Activated CD4-positive, alpha-beta T cell treated with anti-CD3 and anti-CD28 coated beads, Interleukin-10, Interleukin-2, amounts not matched to agents 100 ng/mL and 50 ng/mL, durations not matched to agents 16 hours and 8 hours (primary cell): ENCODE measurements around the gene POLRMT.
"Not testable (repeated sequence)": the region's sequence is repeated elsewhere in the genome, so short reads cannot be mapped to it uniquely, and the experiment has no call there.

Experiments
- DNase-seq: peaks from one replicate; pipeline ENCODE4 v3.0.0-alpha.2; 2020

The POLRMT gene

GRCh38 chr19:590750-591098 is 42.6 kb downstream of the POLRMT start:
- no peak for DNase-seq

- DNase-seq, result peak; percentile 44
Measured at GRCh38 chr19:590396-590745, 43.0 kb downstream of the POLRMT start.

DNA sequence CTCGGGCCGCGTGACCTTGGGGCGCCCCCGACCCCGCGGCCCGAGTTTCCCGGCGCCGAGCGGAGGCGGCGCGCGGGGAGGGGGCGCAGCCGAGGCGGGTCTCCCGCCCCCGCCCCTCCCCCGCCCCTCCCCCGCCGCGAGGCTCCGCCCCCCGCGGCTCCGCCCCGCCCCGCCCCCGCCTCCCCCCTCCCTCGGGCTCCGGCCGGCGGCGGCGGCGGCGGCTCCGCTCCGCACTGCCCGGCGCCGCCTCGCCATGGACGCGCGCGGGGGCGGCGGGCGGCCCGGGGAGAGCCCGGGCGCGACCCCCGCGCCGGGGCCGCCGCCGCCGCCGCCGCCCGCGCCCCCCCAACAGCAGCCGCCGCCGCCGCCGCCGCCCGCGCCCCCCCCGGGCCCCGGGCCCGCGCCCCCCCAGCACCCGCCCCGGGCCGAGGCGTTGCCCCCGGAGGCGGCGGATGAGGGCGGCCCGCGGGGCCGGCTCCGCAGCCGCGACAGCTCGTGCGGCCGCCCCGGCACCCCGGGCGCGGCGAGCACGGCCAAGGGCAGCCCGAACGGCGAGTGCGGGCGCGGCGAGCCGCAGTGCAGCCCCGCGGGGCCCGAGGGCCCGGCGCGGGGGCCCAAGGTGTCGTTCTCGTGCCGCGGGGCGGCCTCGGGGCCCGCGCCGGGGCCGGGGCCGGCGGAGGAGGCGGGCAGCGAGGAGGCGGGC is 43.5 kb downstream of the POLRMT start, which contains the start of gene HCN2:
Gene HCN2, plus strand, starts transcription at position 189 of the 703 bp plus-strand sequence. Its CDS starts 65 bp downstream, at position 254.
- no peak for DNase-seq

GRCh38 chr19:588741-589692 is 44.3 kb downstream of the POLRMT start:
- DNase-seq, result no peak

DNA sequence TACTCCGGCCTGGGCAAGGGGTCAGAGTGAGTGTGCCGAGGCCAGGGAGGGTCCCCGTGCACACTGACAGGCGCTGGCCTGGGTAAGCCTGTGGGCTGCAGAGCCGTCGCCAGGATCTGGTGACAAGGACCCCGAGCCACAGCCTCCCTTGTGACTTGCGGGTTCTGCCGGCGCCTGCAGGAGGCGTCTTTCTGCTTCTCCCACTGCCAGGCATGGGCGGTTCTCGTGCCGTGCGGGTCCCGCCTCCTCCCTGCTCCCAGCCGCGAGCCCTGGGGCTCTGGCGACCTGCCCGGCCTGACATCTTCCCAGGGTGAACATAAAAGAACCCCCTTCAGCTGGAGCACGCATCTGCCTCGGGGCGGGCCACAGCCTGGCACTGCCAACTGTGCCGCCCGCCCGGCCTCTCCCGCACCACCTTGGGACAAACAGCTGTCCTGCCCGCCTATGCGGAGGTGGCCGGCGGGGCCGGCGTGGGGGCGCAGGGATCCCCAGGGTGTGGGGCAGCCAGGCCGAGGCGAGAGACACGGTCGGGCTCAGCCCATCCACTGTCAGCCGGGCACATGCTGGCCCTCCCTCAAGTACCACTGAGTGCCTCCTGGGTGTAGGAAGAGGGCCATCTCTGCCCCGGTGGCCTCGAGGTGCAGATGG is 45.1 kb downstream of the POLRMT start:
- DNase-seq, result peak; percentile 73

DNA sequence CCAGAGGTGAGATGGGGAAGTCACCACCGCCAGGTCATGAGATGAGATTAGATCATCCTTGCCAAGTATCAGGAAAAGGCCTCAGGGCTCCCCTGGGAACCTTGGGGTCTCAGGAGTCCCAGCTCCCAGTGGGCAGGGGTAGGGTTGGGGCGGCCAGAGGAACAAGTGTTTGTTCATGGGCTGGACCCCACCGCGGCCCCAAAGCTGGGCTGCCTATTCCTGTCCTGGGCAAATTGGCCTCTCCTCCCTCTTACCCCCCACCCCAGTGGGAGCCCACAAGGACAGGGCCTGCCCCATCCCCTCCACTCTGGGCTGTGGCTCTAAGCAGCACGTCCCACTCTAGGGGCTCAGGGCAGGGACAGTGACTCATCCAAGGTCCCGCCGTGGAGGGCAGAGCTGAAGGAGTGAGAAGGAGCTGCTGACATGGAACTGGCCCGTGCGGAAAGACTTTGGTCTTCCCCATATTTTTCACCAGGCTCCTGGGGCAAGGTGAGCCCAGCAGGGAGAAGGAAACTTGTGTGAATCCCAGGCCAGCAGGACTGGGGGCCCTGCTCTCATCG is 47.7 kb downstream of the POLRMT start:
- DNase-seq, result no peak

DNA sequence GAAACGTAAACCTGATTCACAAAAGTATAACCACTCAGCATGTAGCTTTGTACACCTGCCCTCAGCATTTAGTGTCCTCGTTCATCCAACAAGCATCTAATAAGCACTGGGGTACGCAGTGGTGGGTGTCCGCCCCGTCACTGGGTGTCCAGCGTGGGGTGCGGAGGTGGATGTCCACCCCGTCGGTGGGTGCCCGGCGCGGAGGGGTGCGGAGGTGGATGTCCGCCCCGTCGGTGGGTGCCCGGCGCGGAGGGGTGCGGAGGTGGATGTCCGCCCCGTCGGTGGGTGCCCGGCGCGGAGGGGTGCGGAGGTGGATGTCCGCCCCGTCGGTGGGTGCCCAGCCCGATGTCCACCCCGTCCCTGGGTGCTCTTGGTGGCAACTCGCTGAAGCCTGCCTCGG is 48.2 kb downstream of the POLRMT start:
- DNase-seq, result not testable (repeated sequence)

GRCh38 chr19:584240-585001 is 48.9 kb downstream of the POLRMT start:
- DNase-seq, result peak; percentile 64

GRCh38 chr19:583968-584239 is 49.4 kb downstream of the POLRMT start:
- no peak for DNase-seq

- DNase-seq, result no peak
Measured at GRCh38 chr19:583198-583967, 50.0 kb downstream of the POLRMT start.

- no peak for DNase-seq
Measured at GRCh38 chr19:582497-583197, 50.7 kb downstream of the POLRMT start.

GRCh38 chr19:581399-582111 is 51.8 kb downstream of the POLRMT start:
- no peak for DNase-seq

DNA sequence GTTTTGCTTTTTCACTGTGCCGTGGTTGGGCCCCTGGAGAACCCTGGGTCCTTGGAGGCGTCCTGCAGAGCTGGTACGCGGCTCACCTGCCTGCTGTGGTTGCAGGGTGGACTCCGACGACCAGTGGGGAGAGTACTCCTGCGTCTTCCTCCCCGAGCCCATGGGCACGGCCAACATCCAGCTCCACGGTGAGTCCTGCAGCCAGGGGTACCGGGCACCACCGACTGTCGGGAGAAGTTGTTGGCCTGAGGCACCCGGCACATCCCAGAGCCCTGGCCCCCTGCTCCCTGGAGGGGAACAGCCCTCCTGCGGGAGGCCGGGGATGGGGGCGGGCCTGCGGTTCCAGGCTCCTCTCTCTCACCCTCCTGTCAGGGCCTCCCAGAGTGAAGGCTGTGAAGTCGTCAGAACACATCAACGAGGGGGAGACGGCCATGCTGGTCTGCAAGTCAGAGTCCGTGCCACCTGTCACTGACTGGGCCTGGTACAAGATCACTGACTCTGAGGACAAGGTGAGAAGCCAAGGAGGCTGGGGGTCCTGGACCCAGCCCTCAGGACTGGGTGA is 53.0 kb downstream of the POLRMT start:
- DNase-seq, result no peak

DNA sequence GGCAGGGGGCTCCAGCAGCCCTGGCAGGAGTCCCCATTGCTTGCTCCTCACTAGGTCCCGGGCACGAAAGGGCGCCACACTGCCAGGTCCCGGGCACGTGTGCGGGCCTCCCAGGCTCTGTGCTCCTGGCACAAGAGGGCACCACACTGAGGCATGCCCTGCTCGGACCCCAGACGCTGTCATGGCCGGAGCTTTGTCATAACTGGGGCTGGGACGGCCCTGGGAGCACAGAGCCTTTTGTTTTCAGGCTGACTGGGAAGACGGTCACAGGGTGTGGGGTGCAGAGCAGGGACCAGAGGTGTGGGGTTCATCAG is 53.5 kb downstream of the POLRMT start:
- DNase-seq, result no peak

DNA sequence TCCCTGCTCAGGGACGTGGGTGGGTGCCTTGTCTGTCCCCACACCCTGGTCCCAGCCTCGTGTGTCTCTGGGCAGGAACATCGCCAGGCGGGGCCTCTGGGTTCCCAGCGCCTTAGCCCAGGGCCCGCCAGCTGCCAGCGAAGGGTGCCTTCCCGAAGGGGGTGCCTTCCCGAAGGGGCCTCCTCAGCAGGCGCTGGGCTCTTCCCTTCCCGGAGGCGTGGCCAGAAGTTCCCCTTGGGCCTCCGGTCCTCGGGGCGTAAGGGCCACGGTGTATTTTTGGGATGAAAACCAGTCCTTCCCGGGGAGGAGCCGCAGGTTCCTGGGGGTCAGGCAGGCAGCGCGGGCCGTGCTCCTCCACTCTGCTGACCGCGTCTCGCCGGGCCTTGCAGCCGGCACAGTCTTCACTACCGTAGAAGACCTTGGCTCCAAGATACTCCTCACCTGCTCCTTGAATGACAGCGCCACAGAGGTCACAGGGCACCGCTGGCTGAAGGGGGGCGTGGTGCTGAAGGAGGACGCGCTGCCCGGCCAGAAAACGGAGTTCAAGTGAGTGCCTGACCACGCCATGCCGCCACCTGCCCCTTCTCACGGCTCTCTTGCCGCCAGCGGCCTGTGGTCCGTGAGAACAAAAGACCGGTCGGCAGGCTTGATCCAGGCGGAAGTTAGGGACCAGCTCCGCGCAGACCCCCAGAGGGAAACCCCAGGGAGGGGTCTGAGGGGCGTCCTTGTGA is 54.1 kb downstream of the POLRMT start:
- DNase-seq, result no peak

DNA sequence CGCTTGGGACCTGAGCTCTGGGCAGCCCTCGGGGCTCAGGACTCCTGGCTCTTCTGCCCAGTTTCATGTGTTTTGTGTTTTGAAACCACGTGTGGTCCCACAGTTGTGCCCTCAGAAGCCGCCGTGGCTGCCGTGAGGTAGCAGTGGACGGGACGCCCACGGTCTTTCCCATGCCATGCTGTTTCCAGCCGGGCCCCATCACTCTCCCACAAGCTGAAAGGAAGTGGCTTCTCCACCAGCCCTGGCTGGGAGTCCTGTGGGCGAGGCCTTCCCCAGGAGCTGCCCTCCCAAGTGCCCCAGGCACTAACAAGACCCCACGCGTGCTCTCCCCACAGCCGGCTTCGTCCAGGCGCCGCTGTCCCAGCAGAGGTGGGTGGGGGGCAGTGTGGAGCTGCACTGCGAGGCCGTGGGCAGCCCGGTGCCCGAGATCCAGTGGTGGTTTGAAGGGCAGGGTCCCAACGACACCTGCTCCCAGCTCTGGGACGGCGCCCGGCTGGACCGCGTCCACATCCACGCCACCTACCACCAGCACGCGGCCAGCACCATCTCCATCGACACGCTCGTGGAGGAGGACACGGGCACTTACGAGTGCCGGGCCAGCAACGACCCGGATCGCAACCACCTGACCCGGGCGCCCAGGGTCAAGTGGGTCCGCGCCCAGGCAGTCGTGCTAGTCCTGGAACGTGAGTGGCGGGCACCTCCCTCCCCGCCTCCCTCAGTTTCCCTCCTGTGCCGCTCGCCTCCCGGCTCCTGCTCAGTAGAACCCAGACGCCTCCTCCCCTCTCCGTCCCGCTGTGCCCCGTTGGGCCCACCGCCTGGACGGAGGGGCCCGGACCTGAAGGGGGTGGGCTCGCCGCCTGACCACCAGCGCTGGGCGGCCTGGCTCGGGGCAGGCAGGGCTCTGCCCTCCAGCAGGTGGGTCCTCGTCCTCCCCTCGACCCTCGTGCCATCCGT is 55.6 kb downstream of the POLRMT start:
- no peak for DNase-seq

DNA sequence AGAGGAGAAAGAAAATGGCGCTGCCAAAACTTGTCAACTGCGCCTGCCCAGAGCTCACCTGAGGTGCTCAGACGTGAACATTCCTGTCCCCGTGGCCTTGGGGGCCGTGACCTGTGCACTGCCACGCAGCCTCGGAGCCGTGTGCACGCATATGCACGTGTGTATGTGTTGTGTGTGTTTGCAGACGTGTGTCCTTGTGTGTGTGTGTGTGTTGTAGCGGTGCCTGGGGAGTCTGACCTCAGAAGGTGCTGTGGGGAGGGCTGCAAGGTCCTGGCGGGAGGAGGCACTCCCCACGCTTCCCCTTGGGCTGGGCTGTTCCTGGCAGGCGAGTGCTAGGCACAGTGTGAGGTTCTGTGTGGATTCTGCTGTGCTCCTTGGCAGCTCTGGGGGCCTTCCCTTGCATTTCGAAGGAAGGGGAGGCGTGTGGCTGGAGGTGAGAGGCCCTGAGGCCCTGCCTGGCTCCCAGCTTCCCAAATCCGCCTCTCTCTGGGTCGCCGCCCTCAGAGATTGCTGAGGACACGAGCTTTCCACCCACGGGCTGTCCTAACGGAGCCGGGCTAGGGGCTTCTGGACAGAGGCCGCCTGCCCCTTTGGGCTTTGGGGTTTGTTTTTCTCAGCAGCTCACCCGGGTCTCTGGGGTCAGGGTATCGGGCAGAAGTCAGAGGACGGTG is 56.4 kb downstream of the POLRMT start:
- no peak for DNase-seq
